Adipose tissue (tissue), 3 donors: ENCODE results near the gene SRP72. TPM values are rescaled to one million over a fixed set of nuclear protein-coding genes. Genes with fewer than 3 reads are reported as not detected.
"Not testable (repeated sequence)": the region's sequence is repeated elsewhere in the genome, so short reads cannot be mapped to it uniquely, and the experiment has no call there.

Experiments
- H3K27ac ChIP-seq: one replicate; pipeline ENCODE4 v1.5.1; 2013; ENCODE audit warnings: low read depth, low read length
- WGBS, 3 donors: extraction: QIAGEN DNeasy Blood & Tissue Kit; methylation state at CpG; one replicate each; pipeline ENCODE4 v1.1.7; 2013; 5-methylcytosine and 5-hydroxymethylcytosine counted together
- polyA plus RNA-seq, 3 donors: library from polyadenylated mRNA; stranded (reverse); fragments of 200-250 nt; gene quantifications; one replicate each; pipeline ENCODE4 v1.2.3, GENCODE V29; 2013
- donor health status: healthy with polysubstance abuse.
- donor health status: Bipolar disorder and iron deficiency.
- donor health status: healthy.

SRP72 gene
- polyA plus RNA-seq, 3 donors = 34.9 to 43.0 (median 36.8) TPM

DNA sequence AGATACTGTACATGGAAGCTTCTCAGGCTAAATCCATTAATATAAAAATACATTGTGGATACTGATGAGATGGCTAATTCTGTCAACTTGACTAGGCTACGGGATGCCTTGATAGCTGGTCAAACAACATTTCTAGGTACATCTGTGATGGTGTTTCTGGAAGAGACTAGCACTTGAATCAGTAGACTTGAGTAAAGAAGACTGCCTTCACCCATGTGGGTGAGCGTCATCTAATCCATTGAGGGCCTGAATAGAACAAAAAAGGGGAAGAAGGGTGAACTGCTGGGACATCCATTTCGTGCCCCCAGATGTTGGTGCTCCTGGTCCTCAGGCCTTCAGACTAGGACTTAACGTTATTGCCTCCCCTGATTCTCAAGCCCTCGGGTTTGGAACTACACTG lies 3.7 kb upstream of the SRP72 start:
- no peak overlapping the region for H3K27ac ChIP-seq
- WGBS, 3 donors = 88 to 90% (median 89%) methylated on average over 5 of the region's 5 CpGs

DNA sequence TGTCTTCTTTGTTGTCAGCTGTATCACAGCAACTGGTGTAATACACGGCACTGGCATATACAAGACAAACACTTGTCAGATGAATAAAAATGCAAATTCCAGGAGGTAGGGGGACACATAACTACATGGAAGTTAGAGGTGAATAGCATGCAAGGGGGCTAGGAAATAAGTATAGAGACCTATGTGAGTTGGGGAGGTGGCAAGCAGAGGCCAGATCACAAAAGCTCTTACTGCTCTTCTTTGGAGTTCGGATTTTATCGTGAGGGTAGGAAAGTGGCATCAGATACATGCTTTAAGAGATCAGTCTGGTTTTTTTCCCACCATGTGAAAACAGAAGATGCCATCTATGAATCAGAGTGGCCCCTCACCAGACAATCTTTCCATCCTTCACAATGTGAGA lies 2.8 kb upstream of the SRP72 start:
- no peak overlapping the region for H3K27ac ChIP-seq
- 72 to 84% (median 78%) methylated on average over 3 of the region's 3 CpGs for WGBS, 3 donors

DNA sequence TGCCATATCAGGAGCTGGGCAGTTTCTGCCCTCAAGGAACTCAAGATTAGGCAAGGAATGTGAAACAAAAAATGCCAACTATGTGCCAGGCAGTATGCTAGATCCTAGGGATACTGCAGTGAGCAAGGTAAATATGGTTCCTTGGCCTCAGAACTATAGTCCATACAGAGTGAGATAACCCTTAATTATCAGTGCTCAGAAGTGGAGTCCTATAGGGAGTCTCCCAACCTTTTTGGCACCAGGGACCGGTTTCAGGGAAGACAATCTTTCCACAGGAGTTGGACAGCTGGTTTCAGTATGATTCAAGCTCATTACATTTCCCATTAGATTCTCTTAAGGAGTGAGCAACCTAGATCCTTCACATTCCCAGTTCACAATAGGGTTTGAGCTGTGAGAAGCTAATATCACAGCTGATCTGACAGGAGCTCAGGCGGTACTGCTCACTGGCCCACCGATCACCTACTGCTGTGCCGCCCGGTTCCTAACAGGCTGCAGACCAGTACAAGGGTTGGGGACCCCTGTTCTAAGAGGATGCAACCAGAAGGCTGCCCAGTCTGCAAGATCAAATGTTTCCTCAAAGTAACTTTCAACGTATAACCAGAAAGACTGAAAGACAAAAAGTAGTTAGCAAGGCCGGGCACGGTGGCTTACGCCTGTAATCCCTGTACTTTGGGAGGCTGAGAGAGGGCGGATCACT lies 1.7 kb upstream of the SRP72 start:
- no peak overlapping the region for H3K27ac ChIP-seq
- 62 to 75% (median 63%) methylated on average over 10 of the region's 10 CpGs for WGBS, 3 donors

DNA sequence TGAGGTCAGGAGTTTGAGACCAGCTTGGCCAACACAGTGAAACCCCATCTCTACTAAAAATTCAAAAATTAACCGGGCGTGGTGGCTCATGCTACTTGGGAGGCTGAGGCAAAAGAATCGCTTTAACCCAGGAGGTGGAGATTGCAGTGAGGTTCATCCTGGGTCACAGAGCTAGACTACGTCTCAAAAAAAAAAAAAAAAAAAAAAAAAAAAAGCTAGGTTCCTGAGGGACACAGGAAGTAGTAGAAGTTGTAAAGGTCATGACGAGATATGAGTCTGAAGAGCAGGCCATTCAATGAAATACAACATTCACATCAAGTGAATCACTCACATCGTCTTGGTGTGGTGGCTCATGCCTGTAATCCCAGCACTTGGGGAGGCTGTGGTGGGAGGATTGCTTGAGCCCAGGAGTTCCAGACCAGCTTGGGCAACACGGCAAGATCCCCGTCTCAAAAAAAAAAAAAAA lies 1.1 kb upstream of the SRP72 start:
- H3K27ac ChIP-seq = not testable (repeated sequence)
- 10 to 23% (median 14%) methylated on average over 8 of the region's 8 CpGs for WGBS, 3 donors

DNA sequence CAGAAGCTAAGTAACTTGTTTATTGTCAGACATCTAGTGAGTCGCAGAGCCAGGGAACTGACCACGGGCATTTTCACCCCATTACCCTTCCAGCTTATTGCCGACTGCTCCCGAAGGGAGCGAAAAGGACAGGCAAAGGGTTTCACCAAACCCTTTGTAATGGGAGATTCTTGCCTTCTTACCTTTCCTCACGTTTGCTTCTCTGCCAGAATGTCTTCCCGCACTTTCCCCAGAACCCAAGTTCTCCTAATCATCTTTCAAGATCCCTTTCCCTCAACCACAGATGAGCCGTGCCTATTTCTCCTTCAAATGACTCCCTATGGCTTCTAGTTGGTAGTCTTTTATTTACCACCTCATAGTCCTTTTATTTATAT lies 520 bp upstream of the SRP72 start:
- WGBS, 3 donors = 0 to 2% (median 1%) methylated on average over 8 of the region's 8 CpGs
- H3K27ac ChIP-seq = no peak overlapping the region

DNA sequence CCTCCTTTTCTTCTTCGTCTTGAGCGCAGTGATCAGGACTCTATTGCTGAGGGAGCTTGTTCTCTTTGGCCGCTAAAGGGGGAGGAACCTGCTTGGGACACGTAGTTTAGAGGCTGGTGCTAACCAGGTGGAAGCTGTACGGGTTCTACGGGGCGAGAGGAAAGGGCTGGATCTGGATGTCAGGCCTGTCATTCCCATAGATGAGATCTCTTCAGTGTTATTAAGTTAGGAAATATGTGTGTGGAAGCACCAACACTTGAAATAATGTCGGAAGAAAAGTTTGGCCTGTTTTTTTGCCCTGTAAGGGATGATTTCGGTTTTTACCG lies 643 bp downstream of the SRP72 start:
- no peak overlapping the region for H3K27ac ChIP-seq

DNA sequence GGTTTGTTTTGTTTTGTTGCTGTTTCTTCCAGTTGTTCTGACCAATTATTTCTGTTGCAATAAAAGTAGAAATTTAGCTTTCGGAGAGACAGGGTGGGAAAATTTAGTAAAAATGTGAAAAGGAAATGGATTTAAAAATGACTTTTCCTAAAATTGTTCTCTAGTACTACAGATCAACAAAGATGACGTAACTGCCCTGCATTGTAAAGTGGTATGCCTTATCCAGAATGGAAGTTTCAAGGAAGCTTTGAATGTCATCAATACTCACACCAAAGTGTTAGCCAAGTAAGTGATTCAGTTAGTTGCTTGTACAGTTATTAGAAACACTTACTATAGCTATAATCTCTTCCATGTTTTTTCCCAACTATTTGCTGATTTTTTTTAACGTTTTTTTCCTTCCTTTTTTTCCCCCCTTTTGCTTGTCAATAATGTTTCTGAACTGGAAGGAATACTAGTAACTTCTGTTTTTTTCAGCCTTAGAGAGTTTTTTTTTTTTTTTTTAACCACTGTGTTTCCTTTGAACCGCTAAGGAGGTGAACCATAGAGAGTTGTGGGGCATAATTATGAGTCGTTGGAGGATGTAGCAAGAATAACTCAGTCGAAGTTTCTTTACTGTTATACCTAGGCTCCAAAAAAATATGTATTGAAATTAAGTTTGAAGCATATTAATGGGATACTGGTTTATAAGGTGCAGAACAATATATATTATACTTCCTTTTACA lies 2.2 kb downstream of the SRP72 start:
- H3K27ac ChIP-seq = no peak overlapping the region
- 46 to 63% (median 49%) methylated on average over 6 of the region's 6 CpGs for WGBS, 3 donors

More for the DNA sequence above, 643 bp downstream of the SRP72 start:
- WGBS, 3 donors = 1% methylated on average over 10 of the region's 10 CpGs

DNA sequence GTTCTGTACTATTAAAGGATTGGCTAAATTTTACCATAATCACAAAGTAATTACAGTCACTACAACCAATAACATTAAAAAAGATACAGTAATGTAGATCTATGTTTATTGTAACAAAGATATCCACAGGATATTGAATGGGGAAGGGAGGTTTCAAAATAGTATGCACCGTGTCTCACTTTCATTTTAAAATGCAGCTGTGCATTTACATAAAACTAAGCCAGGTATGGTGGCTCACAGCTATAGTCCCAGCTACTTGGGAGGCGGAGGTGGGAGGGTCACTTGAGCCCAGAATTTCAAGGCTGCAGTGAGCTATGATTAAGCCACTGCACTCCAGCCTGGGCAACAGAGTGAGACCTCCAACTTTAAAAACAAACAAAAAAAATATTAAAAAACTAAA lies 8.5 kb downstream of the SRP72 start:
- H3K27ac ChIP-seq = no peak overlapping the region
- WGBS, 3 donors = 76 to 85% (median 80%) methylated on average over 2 of the region's 2 CpGs

DNA sequence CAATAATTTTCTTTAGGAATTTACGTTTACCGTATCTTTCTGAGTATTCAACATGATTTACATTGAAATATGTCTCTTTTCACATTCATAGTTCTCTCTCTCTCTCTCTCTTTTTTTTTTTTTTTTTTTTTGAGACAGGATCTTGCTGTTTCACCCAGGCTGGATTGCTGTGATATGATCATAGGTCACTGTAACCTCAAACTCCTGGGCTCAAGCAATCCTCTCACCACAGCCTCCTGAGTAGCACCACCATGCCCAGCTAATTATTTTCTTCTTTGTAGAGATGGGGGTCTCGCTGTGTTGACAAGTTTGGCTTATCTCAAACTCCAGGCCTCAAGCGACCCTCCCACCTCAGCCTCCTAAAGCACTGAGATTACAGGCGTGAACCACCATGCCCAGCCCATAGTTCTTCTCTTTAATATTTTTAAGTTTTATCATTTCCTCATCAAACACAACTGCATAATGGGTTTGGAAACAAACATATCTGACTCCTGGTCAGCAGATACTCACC lies 9.8 kb downstream of the SRP72 start:
- 95 to 96% (median 95%) methylated on average over 5 of the region's 5 CpGs for WGBS, 3 donors
- H3K27ac ChIP-seq = no peak overlapping the region

DNA sequence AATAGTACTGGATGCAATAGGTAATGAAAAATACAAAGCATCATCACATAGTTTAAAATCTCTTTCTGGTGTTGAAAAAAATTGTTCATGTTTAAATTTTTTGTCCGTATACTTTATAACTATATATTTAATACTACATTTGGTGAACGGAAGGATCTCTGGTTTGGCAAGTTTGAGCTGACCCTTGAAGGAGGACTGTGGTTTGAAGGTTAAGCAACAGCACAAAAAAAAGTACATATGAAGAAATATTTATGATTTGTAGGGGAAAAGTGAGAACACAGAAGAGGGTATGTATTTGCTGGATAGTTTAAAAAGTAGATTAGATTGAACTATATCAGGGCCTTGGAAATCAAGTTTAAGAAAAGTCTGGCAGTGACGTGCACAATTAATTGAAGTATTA lies 13.3 kb downstream of the SRP72 start:
- WGBS, 3 donors = 63 to 92% (median 75%) methylated on average over 3 of the region's 3 CpGs
- no peak overlapping the region for H3K27ac ChIP-seq

DNA sequence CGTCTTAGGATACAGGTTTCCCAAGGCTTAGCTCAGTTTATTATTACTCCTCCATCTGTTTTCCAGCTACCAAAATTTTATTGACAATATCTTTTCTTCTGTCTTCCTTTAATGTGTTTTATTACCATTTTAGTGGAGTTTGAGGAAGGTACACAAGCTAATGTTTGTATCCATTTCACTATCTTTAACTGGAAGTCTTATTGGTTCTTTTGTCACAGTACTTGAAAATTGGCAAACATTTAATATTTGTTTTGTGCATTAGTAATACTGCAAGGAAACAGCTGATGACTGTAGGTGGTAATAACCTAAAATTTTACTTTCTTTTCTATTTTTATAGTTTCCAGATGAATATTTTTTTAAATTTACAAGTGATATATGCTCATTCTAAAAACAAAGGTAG lies 28.8 kb downstream of the SRP72 start:
- H3K27ac ChIP-seq = no peak overlapping the region
- 88 to 96% (median 90%) methylated on average over 1 of the region's 1 CpG for WGBS, 3 donors

DNA sequence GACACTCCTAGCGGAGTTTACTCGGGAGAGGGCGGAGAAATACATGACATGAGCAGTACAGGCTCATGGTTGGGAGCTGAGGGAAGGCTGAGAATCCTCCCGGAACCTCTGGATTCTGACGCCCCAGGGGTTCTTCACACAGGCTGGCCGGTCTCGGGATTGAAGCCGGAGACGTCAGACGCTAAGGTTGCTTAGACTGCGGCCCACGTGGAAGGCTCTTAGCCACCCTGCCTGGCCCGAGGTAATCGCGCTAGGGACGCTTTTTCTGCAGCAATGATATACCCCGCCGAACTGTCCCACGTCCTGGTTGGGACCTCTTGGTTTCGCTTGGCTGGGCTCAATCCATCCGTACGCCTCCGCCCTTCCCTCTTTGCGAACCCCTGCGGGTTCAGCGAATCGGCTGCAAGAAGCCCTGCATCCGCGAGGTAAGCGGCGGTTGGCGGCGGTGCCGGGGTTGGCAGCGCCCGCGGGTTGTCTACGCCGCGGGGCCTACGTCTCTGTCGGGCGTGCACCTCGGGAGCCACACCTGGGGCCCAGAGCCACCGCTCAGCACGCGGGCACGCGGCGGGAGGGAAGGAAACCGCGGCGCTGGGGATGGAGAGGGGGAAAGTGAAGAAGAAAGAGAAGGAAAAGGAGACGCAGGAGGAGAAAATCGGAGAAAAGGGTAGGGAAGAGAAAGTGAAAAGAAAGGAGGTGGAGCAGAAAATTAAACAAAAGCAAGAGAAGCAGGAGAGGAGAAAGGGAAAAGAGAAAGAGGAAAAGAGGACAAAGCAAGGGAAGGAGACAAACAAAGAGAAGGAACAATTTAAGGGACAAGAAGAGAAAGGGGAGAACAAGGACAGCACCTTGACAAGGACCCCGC lies 38.1 kb downstream of the SRP72 start, which contains the start of gene ARL9:
Gene ARL9, plus strand, starts transcription at position 523 of the 862 bp plus-strand sequence. Its CDS starts 72 bp downstream, at position 595.
- no peak within 1 kb of the TSS for H3K27ac ChIP-seq
- WGBS, 3 donors = 3 to 4% (median 3%) methylated on average over 56 of the region's 56 CpGs

DNA sequence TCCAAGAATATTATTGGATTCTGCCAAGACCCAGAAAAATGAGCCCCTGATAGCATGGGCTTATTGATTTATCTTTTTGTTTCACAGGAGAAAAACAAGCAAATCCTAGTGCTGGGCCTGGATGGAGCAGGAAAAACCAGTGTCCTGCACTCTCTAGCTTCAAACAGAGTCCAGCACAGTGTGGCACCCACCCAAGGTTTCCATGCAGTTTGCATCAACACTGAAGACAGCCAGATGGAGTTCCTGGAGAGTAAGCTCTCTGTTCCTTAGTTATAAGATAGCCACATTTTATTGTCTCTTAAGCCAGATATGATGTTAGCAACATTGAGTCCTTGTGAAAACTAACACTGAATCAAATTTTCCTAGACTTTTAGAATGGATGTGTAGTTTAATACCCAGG lies 43.7 kb downstream of the SRP72 start:
- H3K27ac ChIP-seq = no peak overlapping the region

DNA sequence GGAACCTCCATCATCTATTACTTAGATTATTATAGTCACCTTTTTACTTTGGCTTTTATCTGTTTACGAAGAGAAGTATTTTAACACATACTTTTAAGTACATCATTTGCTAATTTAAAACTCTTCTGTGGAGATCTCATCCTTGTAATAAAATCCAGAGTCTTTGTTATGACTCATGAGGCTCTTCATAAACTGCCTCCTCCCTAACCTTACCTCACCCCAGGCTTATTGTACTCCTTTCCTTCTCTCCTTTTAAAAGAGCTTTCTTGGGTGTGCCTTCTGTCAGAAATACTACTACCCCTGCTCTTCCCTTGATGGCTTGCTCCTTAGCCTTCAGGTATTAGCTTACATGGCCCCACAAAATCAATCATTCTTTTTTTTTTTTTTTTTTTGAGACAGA lies 44.7 kb downstream of the SRP72 start:
- no peak overlapping the region for H3K27ac ChIP-seq
- 92 to 97% (median 94%) methylated on average over 1 of the region's 1 CpG for WGBS, 3 donors

DNA sequence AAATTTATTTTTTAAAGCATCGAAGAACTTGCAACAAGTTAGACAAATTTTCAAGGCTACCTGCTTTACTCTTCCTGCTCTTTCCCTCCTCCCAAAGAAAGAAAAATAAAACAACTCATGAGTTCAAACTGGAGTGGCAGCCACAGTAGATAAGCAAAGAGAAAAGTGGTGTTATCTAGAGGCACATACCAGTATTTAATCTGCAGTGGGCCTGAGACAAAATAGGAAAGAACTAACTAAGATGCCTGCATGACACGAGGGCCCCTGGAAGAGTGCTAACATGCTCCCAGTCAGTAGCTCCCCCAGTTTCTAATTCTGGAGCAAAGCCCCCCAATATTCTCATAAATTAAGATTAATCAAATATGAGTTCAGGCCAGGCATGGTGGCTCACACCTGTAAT lies 46.1 kb downstream of the SRP72 start:
- WGBS, 3 donors = 34 to 65% (median 61%) methylated on average over 2 of the region's 2 CpGs
- H3K27ac ChIP-seq = no peak overlapping the region

DNA sequence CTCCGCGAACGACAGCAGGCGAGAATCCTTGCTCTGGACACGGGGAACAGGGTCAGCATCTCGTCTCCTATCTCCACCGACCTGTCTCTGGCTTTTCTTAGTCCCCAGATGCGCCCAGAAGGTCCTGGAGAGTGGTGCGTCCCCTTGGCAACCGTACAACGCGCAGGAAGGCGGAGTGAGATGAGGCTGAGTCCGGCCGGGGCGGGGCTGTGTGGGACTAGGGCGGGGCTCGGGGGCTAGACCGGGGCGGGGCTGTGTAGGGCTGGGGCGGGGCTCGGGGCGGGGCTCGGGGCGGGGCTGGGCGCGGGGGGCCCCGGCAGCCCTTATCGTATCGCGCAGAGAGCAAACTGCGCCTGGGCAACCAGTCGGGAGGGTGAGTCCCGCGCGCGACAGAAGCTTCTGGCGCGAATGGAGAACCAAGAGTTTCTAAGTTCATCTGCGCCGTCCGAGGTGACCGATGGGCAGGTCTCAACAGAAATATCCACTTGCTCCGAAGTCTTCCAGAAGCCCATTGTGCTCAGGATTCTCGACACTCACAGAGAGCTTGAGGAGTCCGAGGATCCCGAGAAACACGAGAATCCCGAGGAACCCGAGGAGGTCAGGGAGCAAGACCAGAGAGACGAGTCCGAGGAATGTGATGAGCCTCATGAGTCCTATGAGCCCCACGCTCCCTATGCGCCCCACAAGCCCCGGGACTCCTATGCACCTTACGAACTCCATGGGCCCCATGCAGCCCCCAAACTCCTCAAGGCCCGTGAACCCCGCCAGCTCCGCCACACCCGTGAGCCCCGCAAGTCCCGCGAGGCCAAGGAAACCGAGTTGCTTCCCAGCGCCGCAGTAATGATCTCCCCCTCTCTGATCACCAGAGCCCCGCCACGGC lies 63.1 kb downstream of the SRP72 start:
- 2 to 4% (median 3%) methylated on average over 65 to 68 of the region's 68 CpGs for WGBS, 3 donors
- no peak overlapping the region for H3K27ac ChIP-seq

DNA sequence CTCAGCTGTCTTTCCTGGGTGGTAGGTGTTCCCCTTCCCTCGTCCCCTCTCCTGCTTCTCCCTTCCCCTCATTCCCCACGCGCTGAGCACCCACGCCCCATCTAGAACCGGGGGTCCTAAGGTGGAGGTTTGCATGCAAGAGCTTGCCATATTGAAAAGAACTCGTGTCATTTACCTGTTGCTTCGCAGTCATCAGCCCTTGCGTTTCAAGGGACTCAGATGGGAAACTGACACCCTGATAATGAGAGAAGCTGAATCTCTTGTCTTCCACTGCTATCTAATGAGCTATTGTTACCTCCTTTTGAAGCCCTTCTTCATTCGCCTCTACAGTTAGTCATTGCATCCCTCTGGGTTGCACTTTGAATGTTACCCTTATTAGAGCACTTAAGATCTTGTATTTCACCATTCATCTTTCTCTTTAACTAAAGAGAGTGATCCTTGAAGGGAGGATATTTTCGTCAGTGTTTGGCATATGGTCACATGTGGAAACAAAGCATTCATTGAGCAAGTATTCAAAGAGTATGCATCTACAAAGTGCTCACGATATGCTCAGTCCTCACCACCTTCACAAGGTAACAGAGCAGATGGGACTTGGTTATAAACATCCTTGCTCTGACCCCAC lies 63.8 kb downstream of the SRP72 start:
- H3K27ac ChIP-seq = no peak overlapping the region
- WGBS, 3 donors = 26 to 41% (median 38%) methylated on average over 11 of the region's 11 CpGs

DNA sequence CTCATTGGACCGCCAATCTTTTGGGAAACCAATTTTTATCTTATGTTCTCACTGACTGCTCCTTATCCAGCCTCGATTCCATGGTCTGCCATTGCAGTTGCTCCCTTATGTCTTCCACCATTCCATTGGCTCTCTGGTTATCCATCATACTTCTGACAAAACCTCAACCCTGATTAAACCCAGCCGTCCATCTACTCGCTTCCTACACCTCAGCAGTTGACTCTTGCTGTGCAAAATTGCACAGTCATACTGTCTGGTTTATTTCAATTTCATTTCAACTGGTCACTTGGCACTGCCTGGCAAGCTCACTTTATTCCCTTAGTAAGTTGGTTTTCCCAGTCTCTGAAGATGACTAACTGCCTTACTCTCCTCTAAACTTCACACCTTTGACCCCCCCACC lies 64.4 kb downstream of the SRP72 start:
- WGBS, 3 donors = 68 to 75% (median 71%) methylated on average over 4 of the region's 4 CpGs
- H3K27ac ChIP-seq = no peak overlapping the region
